ENCODE results near the gene TRMU.
"Not testable (repeated sequence)": the region's sequence is repeated elsewhere in the genome, so short reads cannot be mapped to it uniquely, and the experiment has no call there.

TRMU gene

GRCh38 chr22:46303347-46303965 is 32.1 kb upstream of the TRMU start:
- DNase-seq, result no peak

- DNase-seq, result no peak
Measured at GRCh38 chr22:46308283-46308988, 27.1 kb upstream of the TRMU start.

GRCh38 chr22:46309526-46310085 is 25.9 kb upstream of the TRMU start:
- DNase-seq, result no peak

GRCh38 chr22:46312056-46312455 is 23.5 kb upstream of the TRMU start:
- no peak for DNase-seq

GRCh38 chr22:46312848-46313247 is 22.7 kb upstream of the TRMU start:
- not testable (repeated sequence) for DNase-seq

GRCh38 chr22:46315976-46316375 is 19.5 kb upstream of the TRMU start:
- DNase-seq, result no peak

- no peak for DNase-seq
Measured at GRCh38 chr22:46317646-46318045, 17.9 kb upstream of the TRMU start.

GRCh38 chr22:46318576-46318975 is 16.9 kb upstream of the TRMU start:
- no peak for DNase-seq

GRCh38 chr22:46319319-46319718 is 16.2 kb upstream of the TRMU start:
- DNase-seq, result no peak

- DNase-seq, result no peak
Measured at GRCh38 chr22:46320166-46320710, 15.3 kb upstream of the TRMU start.

- DNase-seq, result no peak
Measured at GRCh38 chr22:46320716-46321386, 14.7 kb upstream of the TRMU start.

GRCh38 chr22:46322711-46323110 is 12.8 kb upstream of the TRMU start:
- no peak for DNase-seq

GRCh38 chr22:46323162-46323561 is 12.4 kb upstream of the TRMU start:
- no peak for DNase-seq

- DNase-seq, result no peak
Measured at GRCh38 chr22:46326066-46326680, 9.3 kb upstream of the TRMU start.

- no peak for DNase-seq
Measured at GRCh38 chr22:46327691-46328465, 7.6 kb upstream of the TRMU start.

- no peak for DNase-seq
Measured at GRCh38 chr22:46328797-46329196, 6.7 kb upstream of the TRMU start.

GRCh38 chr22:46329616-46330015 is 5.9 kb upstream of the TRMU start:
- DNase-seq, result no peak

- DNase-seq, result no peak
Measured at GRCh38 chr22:46330426-46330825, 5.1 kb upstream of the TRMU start.

- no peak for DNase-seq
Measured at GRCh38 chr22:46331496-46331895, 4.0 kb upstream of the TRMU start.

- no peak for DNase-seq
Measured at GRCh38 chr22:46336119-46337078, 885 bp downstream of the TRMU start.

- no peak for DNase-seq
Measured at GRCh38 chr22:46337870-46338269, 2.4 kb downstream of the TRMU start.
